NCI-H345 treated with DMSO at 0.1 percent for 48 hours (cell line): ENCODE data around the gene NUFIP1.
A peak's percentile ranks its signal among the peaks of the same experiment; 100 is the strongest.
"Not testable (repeated sequence)": the region's sequence is repeated elsewhere in the genome, so short reads cannot be mapped to it uniquely, and the experiment has no call there.

ENCODE experiments used
- DNase-seq: peaks from one replicate; lab custom pipeline; 2025; ENCODE audit not compliant: unreplicated experiment; lab: John Stamatoyannopoulos, UW

The NUFIP1 gene

GRCh38 chr13:44989071-44989889 lies at the start of gene NUFIP1, which contains the start of gene GPALPP1:
NUFIP1 (minus strand) TSS chr13:44989471; CDS start chr13:44989436, 35 bp downstream.
GPALPP1 (plus strand) TSS chr13:44989538; CDS start chr13:44989655, 117 bp downstream.
- peak; percentile 71 for DNase-seq

DNA sequence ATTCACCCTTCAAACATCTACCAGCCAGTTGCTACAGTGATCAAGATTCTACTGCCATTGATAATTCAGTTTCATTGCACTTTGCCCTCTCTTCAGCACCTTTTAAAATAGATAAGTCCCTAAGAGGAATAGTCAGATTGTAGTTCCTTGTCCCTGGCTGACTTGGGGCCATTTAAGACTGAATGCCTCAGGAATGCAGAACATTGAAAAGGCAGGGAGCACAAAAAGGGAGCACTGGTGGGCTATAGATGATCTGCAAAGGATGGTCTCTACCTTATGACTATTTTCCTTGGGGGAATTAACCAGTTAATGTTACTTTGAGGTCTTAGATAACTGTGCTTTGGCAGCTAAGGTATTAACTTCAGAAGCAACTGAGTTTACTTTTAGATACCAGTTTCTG lies 46.9 kb upstream of the NUFIP1 start:
- no peak for DNase-seq

- DNase-seq: no peak
Measured at GRCh38 chr13:45034342-45034741, 45.1 kb upstream of the NUFIP1 start.

GRCh38 chr13:45024847-45025246 lies 35.6 kb upstream of the NUFIP1 start:
- no peak for DNase-seq

DNA sequence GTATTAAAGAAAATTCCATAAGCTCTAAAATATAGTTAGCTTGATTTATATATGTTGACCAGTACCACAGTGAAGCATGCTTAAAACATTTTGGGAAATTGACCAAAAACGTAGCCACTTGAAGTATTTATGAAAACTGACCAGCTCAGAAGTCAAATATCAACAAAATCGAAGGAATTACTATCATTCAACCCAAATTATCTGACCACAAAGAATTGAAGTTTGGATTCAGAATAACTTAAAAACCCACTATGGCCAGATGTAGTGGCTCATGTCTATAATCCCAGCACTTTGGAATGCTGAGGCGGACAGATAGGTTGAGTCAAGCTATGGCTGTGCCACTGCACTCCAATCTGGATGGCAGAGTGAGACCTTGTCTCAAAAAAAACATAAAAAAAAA lies 32.0 kb upstream of the NUFIP1 start:
- DNase-seq: no peak

GRCh38 chr13:45019981-45020380 lies 30.7 kb upstream of the NUFIP1 start:
- DNase-seq: not testable (repeated sequence)

DNA sequence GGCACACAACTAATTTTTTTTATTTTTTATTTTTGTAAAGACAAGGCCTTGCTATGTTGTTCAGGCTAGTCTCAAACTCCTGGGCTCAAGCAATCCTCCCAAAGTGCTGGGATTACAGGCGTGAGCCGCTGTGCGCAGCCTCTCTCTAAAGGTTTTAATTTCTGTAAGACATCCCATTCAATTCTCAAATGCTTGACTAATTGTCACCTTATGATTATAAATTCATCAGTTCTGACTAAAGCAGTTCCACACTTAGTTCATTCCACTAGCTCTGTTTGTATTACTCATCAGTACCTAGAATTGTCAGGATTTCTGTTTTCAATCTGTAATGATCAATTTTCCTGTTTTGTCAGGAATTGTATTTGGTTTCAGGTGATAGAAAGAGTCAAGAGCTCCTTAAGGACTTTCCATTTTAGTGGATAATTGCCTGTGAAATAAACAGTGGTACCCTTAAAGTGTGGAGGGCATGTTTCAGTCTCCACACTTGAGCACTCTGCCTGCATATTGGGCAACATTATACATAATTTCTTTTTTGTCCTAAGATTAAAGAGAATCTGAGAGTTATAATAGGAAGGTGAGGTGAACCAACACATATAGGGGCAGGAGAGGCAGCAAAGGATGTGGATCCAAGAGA lies 27.6 kb upstream of the NUFIP1 start:
- no peak for DNase-seq

DNA sequence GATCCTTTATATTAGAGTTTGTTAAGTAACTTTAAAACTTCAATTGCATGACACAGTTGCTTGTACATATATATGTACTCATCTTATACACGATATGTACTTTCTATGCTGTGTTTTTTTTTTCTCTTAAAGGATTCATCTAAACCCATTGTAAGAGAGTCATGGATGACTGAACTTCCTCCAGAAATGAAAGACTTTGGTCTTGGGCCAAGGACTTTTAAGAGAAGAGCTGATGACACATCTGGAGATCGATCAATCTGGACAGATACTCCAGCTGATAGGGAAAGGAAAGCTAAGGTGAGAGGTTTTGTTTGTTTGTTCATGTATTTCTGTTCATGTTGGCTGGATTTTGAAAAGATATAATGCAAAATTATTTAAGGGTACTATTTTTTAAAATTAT lies 26.0 kb upstream of the NUFIP1 start:
- DNase-seq: no peak

GRCh38 chr13:45011198-45011597 lies 21.9 kb upstream of the NUFIP1 start:
- no peak for DNase-seq

- DNase-seq: no peak
Measured at GRCh38 chr13:45007823-45008222, 18.6 kb upstream of the NUFIP1 start.

GRCh38 chr13:45007225-45007624 lies 18.0 kb upstream of the NUFIP1 start:
- DNase-seq: no peak

GRCh38 chr13:45004096-45004495 lies 14.8 kb upstream of the NUFIP1 start:
- DNase-seq: no peak

DNA sequence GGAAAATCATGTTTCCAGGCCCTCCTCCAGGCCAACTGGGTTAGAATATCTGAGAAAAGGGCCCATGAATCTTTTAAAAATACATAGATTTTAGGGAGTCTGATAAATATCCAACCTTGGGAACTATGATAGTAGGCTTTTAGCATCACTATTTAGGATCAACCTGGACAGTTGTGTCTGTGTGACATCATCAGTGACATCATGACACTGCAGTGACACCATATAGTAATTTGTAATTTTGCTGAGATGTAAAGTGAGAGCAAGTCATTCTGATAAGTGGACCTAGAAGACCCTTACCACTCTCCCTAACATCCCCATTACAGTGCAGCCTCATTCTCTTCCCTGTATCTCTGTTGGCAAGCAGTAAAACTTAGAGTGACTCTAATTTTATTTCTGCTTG lies 14.1 kb upstream of the NUFIP1 start:
- DNase-seq: no peak

GRCh38 chr13:44989941-44990340 lies 670 bp upstream of the NUFIP1 start:
- DNase-seq: no peak

DNA sequence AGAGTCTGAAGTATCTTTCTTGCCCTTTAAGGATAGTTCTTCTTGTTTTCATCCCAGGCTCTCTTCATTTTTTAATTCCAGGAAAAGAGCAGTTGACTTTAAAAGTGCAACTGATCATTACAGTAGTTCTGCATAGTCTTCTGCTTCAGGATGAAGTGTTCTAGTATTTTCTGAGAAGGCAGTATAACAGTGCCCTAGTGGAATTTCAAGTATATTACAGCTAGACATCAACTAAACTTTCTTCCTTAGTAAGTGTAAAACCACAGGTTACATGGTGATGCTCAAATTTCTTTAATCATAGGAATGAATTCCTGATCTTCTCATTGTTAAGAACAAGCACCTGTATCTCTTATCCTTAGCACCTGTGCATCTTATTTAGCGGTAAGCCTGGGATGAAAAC lies 10.9 kb downstream of the NUFIP1 start:
- DNase-seq: no peak

DNA sequence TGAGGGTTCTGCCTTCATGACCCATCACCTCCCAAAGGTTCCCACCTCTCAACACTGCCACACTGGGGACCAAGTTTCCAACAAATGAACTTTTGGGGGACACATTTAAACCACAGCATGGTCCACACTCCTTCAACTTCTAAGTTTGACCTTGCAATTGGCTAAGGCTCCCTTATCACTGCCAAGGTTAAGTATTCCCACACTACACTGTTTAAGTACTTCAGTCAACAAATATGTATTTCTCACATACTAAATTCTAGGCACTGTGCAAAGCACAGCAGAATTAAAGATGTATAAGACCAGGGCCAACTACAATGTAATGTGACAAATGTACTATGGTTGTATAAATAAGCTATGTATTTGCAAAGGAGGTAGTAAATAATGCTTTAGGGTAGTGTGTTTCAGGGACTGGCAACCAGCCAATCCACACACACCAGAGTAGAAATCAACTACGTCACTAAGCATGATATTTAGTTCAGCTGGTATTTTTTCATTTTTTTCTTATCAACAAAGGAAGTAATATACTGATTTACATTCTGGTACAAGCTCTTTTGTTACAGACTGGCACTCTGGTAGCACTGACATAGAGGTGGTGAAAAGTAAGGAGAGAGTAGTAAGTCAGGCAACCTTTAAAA lies 12.2 kb downstream of the NUFIP1 start:
- DNase-seq: no peak

DNA sequence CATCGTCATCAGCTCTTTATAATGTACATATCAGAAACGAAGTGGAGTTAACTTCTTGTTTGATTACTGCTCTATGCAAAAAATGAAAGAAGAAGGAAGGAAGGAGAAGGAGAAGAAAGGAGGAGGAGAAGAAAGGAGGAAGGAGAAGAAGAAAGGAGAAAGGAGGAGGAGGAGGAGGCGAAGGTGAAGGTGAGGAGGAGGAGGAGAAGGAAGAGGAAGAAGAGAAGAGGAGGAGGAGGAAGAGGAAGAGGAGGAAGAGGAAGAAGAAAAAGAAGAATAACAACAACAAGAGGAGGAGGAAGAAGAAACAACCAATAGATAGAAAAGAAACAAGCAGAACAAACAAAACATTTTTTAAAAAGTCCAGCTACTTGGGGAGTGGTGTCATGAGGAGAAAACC lies 13.1 kb downstream of the NUFIP1 start:
- no peak for DNase-seq

- DNase-seq: no peak
Measured at GRCh38 chr13:44974056-44974793, 15.0 kb downstream of the NUFIP1 start.

- no peak for DNase-seq
Measured at GRCh38 chr13:44972956-44973581, 16.2 kb downstream of the NUFIP1 start.

GRCh38 chr13:44971656-44972595 lies 17.3 kb downstream of the NUFIP1 start:
- no peak for DNase-seq
